ENCODE measurements around the gene MRPL21. TPM values are rescaled to one million over a fixed set of nuclear protein-coding genes. Genes with fewer than 3 reads are reported as not detected.

Gene MRPL21
- polyA plus RNA-seq, result 100 to 1,000 TPM in 2 of 4 donors, 10 to 100 TPM in 2; 61.4 to 135 (median 99.9) TPM
- long read RNA-seq, donor 1, transcript MRPL21-201 (7 exons, 683 nt), result major isoform, 64 of 72 reads
- long read RNA-seq, donor 1, partial matches to known transcripts, result 0 of 72 reads
- long read RNA-seq, donor 1, other reads (novel, unspliced or antisense), result 0 of 72 reads
- long read RNA-seq, donor 2, transcript MRPL21-201 (7 exons, 683 nt), result major isoform, 27 of 29 reads
- long read RNA-seq, donor 2, partial matches to known transcripts, result 0 of 29 reads
- long read RNA-seq, donor 2, other reads (novel, unspliced or antisense), result 0 of 29 reads
- long read RNA-seq, donor 3, transcript MRPL21-201 (7 exons, 683 nt), result major isoform, 23 of 27 reads
- long read RNA-seq, donor 3, partial matches to known transcripts, result 0 of 27 reads
- long read RNA-seq, donor 3, other reads (novel, unspliced or antisense), result 0 of 27 reads
- long read RNA-seq, donor 4, partial matches to known transcripts, result 0 of 1 reads
- long read RNA-seq, donor 4, other reads (novel, unspliced or antisense), result 0 of 1 reads
- long read RNA-seq, donor 5, transcript MRPL21-201 (7 exons, 683 nt), result major isoform, 7 of 9 reads
- long read RNA-seq, donor 5, partial matches to known transcripts, result 0 of 9 reads
- long read RNA-seq, donor 5, other reads (novel, unspliced or antisense), result 0 of 9 reads
- long read RNA-seq, donor 6, transcript MRPL21-201 (7 exons, 683 nt), result major isoform, 27 of 33 reads
- long read RNA-seq, donor 6, partial matches to known transcripts, result 0 of 33 reads
- long read RNA-seq, donor 6, other reads (novel, unspliced or antisense), result 0 of 33 reads
- long read RNA-seq, donor 7, result 0 reads
- long read RNA-seq, donor 8, partial matches to known transcripts, result 0 of 3 reads
- long read RNA-seq, donor 8, other reads (novel, unspliced or antisense), result 0 of 3 reads
- long read RNA-seq, donor 9, transcript MRPL21-201 (7 exons, 683 nt), result major isoform, 5 of 7 reads
- long read RNA-seq, donor 9, partial matches to known transcripts, result 0 of 7 reads
- long read RNA-seq, donor 9, other reads (novel, unspliced or antisense), result 0 of 7 reads
- long read RNA-seq, donor 10, transcript MRPL21-201 (7 exons, 683 nt), result major isoform, 48 of 66 reads
- long read RNA-seq, donor 10, transcript MRPL21-202 (7 exons, 662 nt), result minor isoform, 15 of 66 reads
- long read RNA-seq, donor 10, partial matches to known transcripts, result 0 of 66 reads
- long read RNA-seq, donor 10, other reads (novel, unspliced or antisense), result 0 of 66 reads

DNA sequence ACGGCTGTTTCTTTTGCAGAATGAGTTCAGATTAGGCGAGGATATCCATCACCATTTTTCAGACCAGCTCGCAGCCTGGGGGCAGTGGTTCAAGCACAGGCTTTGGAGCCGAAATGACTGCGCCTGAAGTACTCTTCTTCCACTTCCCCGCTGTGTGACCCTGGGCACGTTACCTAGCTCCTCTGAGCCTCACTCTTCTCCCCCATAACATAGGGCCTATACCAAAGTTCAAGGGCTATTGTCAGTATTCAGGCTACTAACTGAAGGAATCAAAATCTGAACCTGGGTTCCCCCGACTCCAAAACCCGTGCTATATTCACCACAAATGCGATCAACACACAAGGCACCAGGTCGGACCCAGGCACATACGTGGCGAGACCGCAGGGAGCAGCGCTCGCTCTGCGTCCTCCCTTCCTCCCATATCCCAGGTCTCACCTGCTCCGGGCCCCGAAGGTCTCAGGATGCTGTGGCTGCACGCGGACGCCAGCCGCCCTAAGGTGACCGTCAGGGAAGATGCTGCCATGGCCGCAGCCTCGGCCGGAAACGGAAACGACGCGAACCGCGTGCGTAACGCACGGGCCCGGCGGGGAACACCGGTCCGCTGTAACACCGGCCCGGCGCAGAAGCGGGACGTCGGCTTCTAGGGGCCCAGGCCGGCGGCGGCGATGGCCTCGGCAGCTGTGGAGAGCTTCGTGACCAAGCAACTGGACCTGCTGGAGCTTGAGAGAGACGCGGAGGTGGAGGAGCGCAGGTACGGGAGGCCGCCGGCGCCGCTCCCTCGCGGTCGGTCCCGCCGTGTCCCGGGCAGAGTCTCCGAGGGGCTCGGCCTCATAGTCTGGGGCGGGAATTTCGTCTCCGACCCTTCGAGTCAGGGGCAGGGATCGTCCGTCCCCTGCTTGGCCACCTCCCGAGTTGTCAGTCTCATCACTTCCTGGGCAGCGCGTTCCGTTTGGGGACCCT lies at the start of gene MRPL21, which contains the start of gene IGHMBP2:
Gene MRPL21, minus strand, starts transcription at position 545 of the 960 bp plus-strand sequence. Its CDS starts 22 bp downstream, at position 523.
Gene IGHMBP2, plus strand, starts transcription at position 604 of the 960 bp plus-strand sequence. Its CDS starts 62 bp downstream, at position 666.
- Histone ChIP-seq H3K4me3 (ENCODE audit: low read depth in 1 of 3, low read length in 3 of 3) (peak within 1 kb of the TSS; percentile 87 to 99 (median 97)), H3K36me3 (ENCODE audit: control insufficient read depth in 3 of 3, insufficient read depth in 2 of 3, low read depth in 1 of 3, low read length in 3 of 3) (peaks cover 0 to 42% (median 8%) of the 10 kb centered on the region in 3 donors), H3K4me1 (ENCODE audit: control insufficient read depth in 3 of 3, insufficient read depth in 2 of 3, low read depth in 1 of 3, low read length in 2 of 3) (peaks cover 6 to 15% (median 6%) of the 10 kb centered on the region in 3 donors), H3K27ac (ENCODE audit: low read depth in 1 of 3, low read length in 2 of 3) (peak within 1 kb of the TSS; percentile 52 to 85 (median 79)), H3K27me3 (ENCODE audit: control insufficient read depth in 3 of 3, insufficient read depth in 3 of 3, low read length in 3 of 3) (no peaks in the 10 kb centered on the region), H3K9me3 (ENCODE audit: control insufficient read depth in 2 of 2, insufficient read depth in 1 of 2, low read depth in 1 of 2, low read length in 1 of 2) (no peaks in the 10 kb centered on the region)
- WGBS, 3 donors, result 0 to 1% (median 1%) methylated on average over 62 to 78 of the region's 78 CpGs
- DNase-seq, result peak; percentile 77 to 95
- FAIRE-seq, result no peak

DNA sequence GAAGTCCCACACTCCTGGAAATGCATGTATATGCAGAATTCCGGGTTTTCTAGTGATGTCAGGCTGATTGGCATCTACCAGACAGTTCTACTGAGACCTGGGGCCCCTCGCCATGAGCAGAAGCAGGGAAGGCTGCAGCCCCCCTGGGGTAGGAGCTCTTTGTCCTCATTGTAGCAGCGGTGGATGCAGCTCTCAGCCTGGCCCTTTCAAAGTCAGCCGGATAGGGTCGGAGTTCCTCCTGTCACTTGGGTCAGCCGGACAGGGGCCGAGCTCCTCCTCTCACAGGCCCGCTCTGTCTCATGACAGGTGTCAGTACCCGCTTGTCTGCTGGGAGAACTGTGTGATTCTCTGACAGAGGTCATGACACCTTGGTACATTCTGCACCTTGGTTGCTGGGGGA lies 47.1 kb upstream of the MRPL21 start:
- no peaks in the 10 kb centered on the region for H3K36me3 ChIP-seq (ENCODE audit: control insufficient read depth in 3 of 3, insufficient read depth in 2 of 3, low read depth in 1 of 3, low read length in 3 of 3)
- WGBS, 3 donors, result 79 to 90% (median 82%) methylated on average over 9 of the region's 9 CpGs
- no peak overlapping the region for H3K4me3 ChIP-seq (ENCODE audit: low read depth in 1 of 3, low read length in 3 of 3)
- FAIRE-seq (no peak), DNase-seq (no peak)
- peaks cover 0 to 9% (median 3%) of the 10 kb centered on the region in 3 donors for H3K4me1 ChIP-seq (ENCODE audit: control insufficient read depth in 3 of 3, insufficient read depth in 2 of 3, low read depth in 1 of 3, low read length in 2 of 3)
- no peaks in the 10 kb centered on the region for H3K9me3 ChIP-seq (ENCODE audit: control insufficient read depth in 2 of 2, insufficient read depth in 1 of 2, low read depth in 1 of 2, low read length in 1 of 2)
- peaks cover 0 to 4% (median 0%) of the 10 kb centered on the region in 3 donors for H3K27me3 ChIP-seq (ENCODE audit: control insufficient read depth in 3 of 3, insufficient read depth in 3 of 3, low read length in 3 of 3)
- H3K27ac ChIP-seq (ENCODE audit: low read depth in 1 of 3, low read length in 2 of 3), result no peak overlapping the region

DNA sequence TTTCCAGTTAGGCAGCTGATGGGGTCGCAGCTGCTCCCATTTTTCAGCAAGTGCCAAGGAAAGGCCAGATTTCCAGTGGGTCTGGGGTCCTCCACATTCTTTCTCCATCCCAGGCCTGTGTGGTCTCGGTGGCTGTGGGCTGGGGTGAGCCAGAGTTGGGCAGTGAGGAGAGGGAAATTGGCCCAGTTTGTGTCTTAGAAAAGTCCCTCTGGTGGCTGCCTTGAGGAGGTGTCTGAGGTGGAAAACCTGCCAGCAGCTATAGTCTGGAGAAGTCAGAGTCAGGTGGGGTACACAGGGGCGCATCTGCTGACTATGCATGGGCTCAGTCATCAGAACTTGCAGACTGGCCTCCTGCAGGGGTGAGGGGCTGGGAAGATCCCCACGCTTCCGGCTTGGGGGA lies 46.6 kb upstream of the MRPL21 start:
- FAIRE-seq, result no peak
- H3K4me3 ChIP-seq (ENCODE audit: low read depth in 1 of 3, low read length in 3 of 3), result no peak overlapping the region
- peaks cover 0 to 5% (median 0%) of the 10 kb centered on the region in 3 donors for H3K4me1 ChIP-seq (ENCODE audit: control insufficient read depth in 3 of 3, insufficient read depth in 2 of 3, low read depth in 1 of 3, low read length in 2 of 3)
- DNase-seq, result no peak
- H3K36me3 ChIP-seq (ENCODE audit: control insufficient read depth in 3 of 3, insufficient read depth in 2 of 3, low read depth in 1 of 3, low read length in 3 of 3), result no peaks in the 10 kb centered on the region
- peaks cover 0 to 4% (median 0%) of the 10 kb centered on the region in 3 donors for H3K27me3 ChIP-seq (ENCODE audit: control insufficient read depth in 3 of 3, insufficient read depth in 3 of 3, low read length in 3 of 3)
- 68 to 81% (median 79%) methylated on average over 5 of the region's 5 CpGs for WGBS, 3 donors
- H3K27ac ChIP-seq (ENCODE audit: low read depth in 1 of 3, low read length in 2 of 3), result no peak overlapping the region
- no peaks in the 10 kb centered on the region for H3K9me3 ChIP-seq (ENCODE audit: control insufficient read depth in 2 of 2, insufficient read depth in 1 of 2, low read depth in 1 of 2, low read length in 1 of 2)

DNA sequence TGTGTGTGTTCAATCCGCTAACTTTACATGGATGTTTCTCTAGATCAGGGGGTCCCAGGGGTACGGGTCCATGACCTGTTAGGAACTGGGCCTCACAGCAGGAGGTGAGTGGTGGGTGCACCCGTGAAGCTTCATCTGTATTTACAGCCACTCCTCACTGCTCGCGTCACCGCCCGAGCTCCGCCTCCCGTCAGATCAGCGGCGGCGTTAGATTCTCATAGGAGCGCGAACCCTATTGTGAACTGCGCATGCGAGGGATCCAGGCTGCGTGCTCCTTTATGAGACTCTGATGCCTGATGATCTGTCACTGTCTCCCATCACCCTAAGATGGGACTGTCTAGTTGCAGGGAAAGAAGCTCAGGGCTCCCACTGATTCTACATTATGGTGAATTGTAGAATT lies 45.3 kb upstream of the MRPL21 start:
- 90 to 94% (median 93%) methylated on average over 17 of the region's 17 CpGs for WGBS, 3 donors
- DNase-seq, result no peak
- H3K4me3 ChIP-seq (ENCODE audit: low read depth in 1 of 3, low read length in 3 of 3), result no peak overlapping the region
- no peaks in the 10 kb centered on the region for H3K9me3 ChIP-seq (ENCODE audit: control insufficient read depth in 2 of 2, insufficient read depth in 1 of 2, low read depth in 1 of 2, low read length in 1 of 2)
- H3K27ac ChIP-seq (ENCODE audit: low read depth in 1 of 3, low read length in 2 of 3), result no peak overlapping the region
- H3K36me3 ChIP-seq (ENCODE audit: control insufficient read depth in 3 of 3, insufficient read depth in 2 of 3, low read depth in 1 of 3, low read length in 3 of 3), result no peaks in the 10 kb centered on the region
- no peak for FAIRE-seq
- peaks cover 0 to 4% (median 0%) of the 10 kb centered on the region in 3 donors for H3K27me3 ChIP-seq (ENCODE audit: control insufficient read depth in 3 of 3, insufficient read depth in 3 of 3, low read length in 3 of 3)
- H3K4me1 ChIP-seq (ENCODE audit: control insufficient read depth in 3 of 3, insufficient read depth in 2 of 3, low read depth in 1 of 3, low read length in 2 of 3), result no peaks in the 10 kb centered on the region

DNA sequence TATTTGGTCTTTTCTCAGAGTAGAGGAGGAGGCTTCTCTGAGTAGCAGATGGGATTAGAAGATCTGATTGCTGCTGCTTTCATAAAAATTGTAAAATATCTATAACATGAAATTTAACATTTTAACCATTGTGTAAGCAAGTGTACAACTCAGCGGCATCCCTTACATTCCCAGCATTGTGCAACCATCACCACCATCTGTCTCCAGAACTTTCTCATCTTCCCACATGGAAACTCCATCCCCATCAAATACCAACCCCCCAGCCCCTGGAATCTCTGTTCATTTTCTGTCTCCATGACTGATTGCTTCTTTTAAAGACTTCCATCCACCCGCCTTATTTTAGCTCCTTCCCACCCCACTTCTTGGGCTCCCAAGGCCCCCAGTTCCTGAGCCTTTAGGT lies 44.9 kb upstream of the MRPL21 start:
- Histone ChIP-seq H3K27me3 (ENCODE audit: control insufficient read depth in 3 of 3, insufficient read depth in 3 of 3, low read length in 3 of 3) (peaks cover 0 to 4% (median 0%) of the 10 kb centered on the region in 3 donors), H3K36me3 (ENCODE audit: control insufficient read depth in 3 of 3, insufficient read depth in 2 of 3, low read depth in 1 of 3, low read length in 3 of 3) (no peaks in the 10 kb centered on the region), H3K4me1 (ENCODE audit: control insufficient read depth in 3 of 3, insufficient read depth in 2 of 3, low read depth in 1 of 3, low read length in 2 of 3) (no peaks in the 10 kb centered on the region), H3K4me3 (ENCODE audit: low read depth in 1 of 3, low read length in 3 of 3) (no peak overlapping the region), H3K9me3 (ENCODE audit: control insufficient read depth in 2 of 2, insufficient read depth in 1 of 2, low read depth in 1 of 2, low read length in 1 of 2) (no peaks in the 10 kb centered on the region), H3K27ac (ENCODE audit: low read depth in 1 of 3, low read length in 2 of 3) (no peak overlapping the region)
- 54 to 65% (median 64%) methylated on average over 2 of the region's 2 CpGs for WGBS, 3 donors
- FAIRE-seq (no peak), DNase-seq (no peak)

GRCh38 chr11:68947151-68947550 lies 43.5 kb upstream of the MRPL21 start:
- no peak for FAIRE-seq
- peaks cover 0 to 4% (median 0%) of the 10 kb centered on the region in 3 donors for H3K27me3 ChIP-seq (ENCODE audit: control insufficient read depth in 3 of 3, insufficient read depth in 3 of 3, low read length in 3 of 3)
- 57 to 77% (median 57%) methylated on average over 11 of the region's 11 CpGs for WGBS, 3 donors
- H3K9me3 ChIP-seq (ENCODE audit: control insufficient read depth in 2 of 2, insufficient read depth in 1 of 2, low read depth in 1 of 2, low read length in 1 of 2), result no peaks in the 10 kb centered on the region
- no peaks in the 10 kb centered on the region for H3K4me1 ChIP-seq (ENCODE audit: control insufficient read depth in 3 of 3, insufficient read depth in 2 of 3, low read depth in 1 of 3, low read length in 2 of 3)
- H3K4me3 ChIP-seq (ENCODE audit: low read depth in 1 of 3, low read length in 3 of 3), result no peak overlapping the region
- H3K27ac ChIP-seq (ENCODE audit: low read depth in 1 of 3, low read length in 2 of 3), result peak overlapping the region in 1 of 3 donors; percentile 21
- no peak for DNase-seq
- peaks cover 0 to 6% (median 0%) of the 10 kb centered on the region in 3 donors for H3K36me3 ChIP-seq (ENCODE audit: control insufficient read depth in 3 of 3, insufficient read depth in 2 of 3, low read depth in 1 of 3, low read length in 3 of 3)

DNA sequence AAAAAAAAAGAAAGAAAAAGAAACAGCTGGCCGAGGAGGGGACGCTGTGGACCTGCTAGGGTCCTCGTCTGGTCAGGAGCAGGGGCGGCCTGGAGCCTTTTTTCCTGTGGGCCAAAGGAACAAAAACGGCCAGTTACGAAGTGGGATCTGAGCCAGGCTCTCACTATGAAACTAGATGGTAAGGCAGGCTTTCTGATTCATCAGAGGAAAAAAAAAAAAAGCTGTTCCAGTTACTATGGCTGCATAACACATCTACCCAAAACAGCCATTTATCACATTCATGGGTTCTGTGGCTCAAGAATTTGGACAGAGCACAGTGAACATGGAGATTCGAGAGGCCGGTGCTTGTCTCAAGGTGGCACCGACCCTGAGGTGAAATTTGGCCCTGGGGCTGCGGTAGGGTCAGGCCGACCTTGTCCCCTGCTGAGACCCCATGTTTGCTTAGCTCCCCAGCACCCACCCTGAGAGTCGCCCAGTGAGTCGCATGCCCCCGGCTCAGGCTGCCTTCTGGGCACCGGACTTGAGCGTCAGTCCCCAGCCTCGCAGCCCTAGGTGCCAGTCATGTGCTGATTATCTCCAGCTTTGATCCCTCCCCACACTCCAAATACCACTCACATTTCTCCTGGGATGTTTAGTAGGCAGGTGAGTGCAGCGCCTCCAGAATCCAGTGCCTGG lies 42.9 kb upstream of the MRPL21 start:
- DNase-seq, result peak in 1 of 2 donors; percentile 16
- H3K36me3 ChIP-seq (ENCODE audit: control insufficient read depth in 3 of 3, insufficient read depth in 2 of 3, low read depth in 1 of 3, low read length in 3 of 3), result peaks cover 0 to 9% (median 0%) of the 10 kb centered on the region in 3 donors
- peak overlapping the region in 2 of 3 donors; percentile 21 to 51 for H3K27ac ChIP-seq (ENCODE audit: low read depth in 1 of 3, low read length in 2 of 3)
- FAIRE-seq, result no peak
- H3K9me3 ChIP-seq (ENCODE audit: control insufficient read depth in 2 of 2, insufficient read depth in 1 of 2, low read depth in 1 of 2, low read length in 1 of 2), result no peaks in the 10 kb centered on the region
- WGBS, 3 donors, result 54 to 62% (median 60%) methylated on average over 18 of the region's 18 CpGs
- no peaks in the 10 kb centered on the region for H3K4me1 ChIP-seq (ENCODE audit: control insufficient read depth in 3 of 3, insufficient read depth in 2 of 3, low read depth in 1 of 3, low read length in 2 of 3)
- H3K27me3 ChIP-seq (ENCODE audit: control insufficient read depth in 3 of 3, insufficient read depth in 3 of 3, low read length in 3 of 3), result peaks cover 0 to 4% (median 0%) of the 10 kb centered on the region in 3 donors
- H3K4me3 ChIP-seq (ENCODE audit: low read depth in 1 of 3, low read length in 3 of 3), result no peak overlapping the region

Data from small intestine (tissue), 16 donors.